ENCODE measurements around the gene KANSL1L.
A peak's percentile ranks its signal among the peaks of the same experiment; 100 is the strongest.

KANSL1L gene

DNA sequence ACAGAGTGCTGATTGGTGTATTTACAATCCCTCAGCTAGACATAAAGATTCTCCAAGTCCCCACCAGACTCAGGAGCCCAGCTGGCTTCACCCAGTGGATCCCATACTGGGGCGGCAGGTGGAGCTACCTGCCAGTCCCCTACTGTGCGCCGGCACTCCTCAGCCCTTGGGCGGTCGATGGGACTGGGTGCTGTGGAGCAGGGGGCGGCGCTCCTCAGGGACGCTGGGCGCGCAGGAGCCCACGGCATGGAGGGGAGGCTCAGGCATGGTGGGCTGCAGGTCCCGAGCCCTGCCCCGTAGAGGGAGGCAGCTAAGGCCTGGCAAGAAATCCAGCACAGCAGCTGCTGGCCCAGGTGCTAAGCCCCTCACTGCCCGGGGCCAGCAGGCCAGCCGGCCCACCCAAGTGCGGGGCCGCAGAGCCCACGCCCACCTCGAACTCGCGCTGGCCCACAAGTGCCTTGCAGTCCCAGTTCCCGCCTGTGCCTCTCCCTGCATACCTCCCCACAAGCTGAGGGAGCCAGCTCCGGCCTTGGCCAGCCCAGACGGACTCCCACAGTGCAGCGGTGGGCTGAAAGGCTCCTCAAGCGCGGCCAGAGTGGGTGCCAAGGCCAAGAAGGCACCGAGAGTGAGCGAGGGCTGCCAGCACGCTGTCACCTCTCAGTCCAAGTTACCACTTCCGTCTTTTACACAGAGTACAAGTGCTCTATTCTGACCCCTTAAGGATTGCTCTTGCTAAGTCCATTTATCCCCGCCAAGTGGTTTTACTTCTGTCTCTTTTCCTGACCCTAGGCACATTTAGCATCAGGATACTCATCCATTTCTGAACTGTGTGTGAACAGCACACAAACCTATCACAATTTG is 170.5 kb downstream of the KANSL1L start:
- DNase-seq (ENCODE audit: low spot score), result no peak

DNA sequence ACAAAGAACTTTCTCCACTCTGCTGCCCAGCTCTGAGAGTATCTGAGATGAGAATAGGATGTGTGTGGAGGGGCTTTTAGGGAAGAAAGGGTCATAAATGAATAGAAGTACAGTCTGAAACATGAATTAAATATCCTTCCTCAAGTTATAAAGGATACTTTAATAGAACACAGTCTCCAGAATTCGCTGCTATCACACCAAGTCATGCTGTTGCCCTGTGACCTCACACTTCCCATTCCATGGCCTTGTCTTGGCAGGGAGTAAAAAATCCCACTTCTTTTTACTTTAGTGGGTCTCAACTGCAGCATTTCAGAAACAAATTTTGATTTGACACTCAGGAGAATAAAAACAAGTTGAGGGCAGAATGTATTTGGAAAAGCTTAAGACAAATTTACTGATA is 172.6 kb downstream of the KANSL1L start:
- no peak for DNase-seq (ENCODE audit: low spot score)

DNA sequence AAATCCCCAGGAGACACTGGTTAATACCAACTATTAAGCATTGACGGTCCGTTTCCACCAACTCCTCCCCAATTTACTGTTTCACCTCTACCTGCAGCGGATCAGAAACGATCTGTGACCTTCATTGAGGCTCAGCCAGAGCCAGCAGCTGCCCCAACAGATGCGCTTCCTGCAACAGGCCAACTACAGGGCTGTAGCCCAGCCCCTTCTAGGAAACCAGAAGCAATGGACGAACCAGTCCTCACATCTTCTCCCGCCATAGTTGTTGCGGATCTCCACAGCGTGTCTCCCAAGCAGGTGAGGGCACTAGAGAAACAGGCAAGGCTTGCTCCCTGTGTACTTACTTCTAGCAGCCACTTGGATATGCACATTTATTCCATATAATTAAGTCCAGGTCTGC is 177.2 kb downstream of the KANSL1L start:
- DNase-seq (ENCODE audit: low spot score), result no peak

DNA sequence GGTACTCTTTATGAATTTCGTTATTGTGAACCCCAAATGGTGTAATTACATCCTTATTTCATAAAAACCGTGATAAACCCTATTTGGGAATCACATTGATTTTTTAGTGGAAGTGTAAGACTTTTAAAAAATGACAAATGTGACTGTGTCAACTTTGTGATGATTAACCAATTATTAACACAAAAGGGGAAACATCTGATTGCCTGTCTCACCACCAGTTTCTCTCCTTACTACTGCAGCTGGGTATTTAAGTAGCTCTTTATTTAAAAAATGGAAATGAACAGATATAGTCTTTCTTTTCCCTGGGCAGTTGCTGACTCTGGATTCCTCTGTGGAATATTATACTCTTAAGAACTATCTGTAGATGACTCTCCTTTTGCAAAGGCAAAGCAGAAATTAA is 180.4 kb downstream of the KANSL1L start:
- DNase-seq (ENCODE audit: low spot score), result no peak

DNA sequence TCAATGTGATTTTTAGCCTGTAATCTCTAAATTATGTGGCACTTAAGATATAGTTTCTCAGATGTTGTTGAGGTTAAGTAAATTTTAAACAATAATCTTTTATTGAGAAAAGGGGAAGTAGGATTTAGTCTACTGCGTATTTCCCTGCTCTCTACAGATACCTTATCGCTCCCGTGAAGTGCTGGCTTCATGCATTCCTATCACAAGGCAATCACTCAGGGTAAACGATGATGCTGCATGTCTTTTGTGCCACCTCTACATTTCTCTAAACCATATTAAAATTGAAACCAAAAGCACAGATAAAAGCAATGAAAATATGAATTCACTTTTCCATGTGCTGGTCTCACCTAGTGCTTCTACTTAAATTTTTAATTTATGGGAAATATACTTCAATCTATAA is 183.2 kb downstream of the KANSL1L start:
- DNase-seq (ENCODE audit: low spot score), result no peak

DNA sequence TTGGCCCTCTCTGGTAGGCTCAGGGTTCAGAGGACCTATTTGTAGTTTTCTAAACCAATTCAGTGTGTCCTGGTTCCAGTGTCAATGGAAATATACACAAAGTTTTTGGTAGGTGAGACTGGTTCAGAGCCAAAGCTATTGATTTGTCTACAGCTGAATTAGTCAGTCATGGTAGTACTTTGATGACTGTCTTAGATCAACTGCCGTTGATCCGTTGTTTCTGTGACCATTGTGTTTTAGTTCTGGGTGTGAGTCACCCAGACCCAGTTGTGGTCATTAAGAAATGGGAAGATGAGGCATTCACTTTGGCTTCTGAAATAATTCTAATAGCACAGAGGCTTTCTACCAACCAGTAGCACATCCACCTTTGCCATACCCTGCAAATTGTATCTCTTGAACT is 184.8 kb downstream of the KANSL1L start:
- no peak for DNase-seq (ENCODE audit: low spot score)

DNA sequence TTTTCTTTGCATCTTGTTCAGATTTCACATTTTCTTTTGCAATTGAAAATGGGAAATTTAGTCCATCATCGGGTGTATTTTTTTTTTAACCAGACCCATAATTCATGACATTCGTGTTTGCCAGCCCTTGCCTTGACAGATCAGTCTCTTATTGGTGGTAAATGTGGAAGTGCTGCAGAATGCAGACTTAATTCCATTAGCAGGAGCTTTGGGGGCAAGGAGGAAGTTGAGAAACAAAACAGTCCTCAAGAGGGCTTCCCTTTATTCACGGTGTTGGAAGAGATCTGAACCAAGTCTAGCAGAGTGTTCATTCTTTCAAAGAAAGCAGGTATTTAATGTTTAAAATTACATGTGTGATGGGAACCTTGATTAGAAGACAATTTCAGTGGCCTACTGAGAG is 185.3 kb downstream of the KANSL1L start:
- no peak for DNase-seq (ENCODE audit: low spot score)

DNA sequence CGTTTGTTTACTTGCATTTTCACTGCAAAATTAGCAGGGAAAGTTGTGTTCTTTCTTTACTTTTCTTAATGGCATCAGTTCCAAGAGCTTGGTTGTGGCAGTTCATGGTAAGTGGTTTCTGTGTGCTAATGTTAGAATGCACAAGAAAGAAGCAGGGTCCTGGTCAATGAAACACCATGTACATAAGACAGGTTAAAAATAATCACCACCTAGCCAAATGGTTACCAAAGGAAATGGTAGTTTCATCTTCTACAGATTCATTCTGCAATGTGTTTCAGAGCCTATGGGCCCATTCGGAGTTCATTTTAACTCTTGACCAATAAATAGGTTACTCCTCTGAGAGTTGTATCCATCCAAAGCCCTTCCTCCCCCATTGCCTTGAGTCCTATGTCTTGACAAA is 186.9 kb downstream of the KANSL1L start:
- no peak for DNase-seq (ENCODE audit: low spot score)

DNA sequence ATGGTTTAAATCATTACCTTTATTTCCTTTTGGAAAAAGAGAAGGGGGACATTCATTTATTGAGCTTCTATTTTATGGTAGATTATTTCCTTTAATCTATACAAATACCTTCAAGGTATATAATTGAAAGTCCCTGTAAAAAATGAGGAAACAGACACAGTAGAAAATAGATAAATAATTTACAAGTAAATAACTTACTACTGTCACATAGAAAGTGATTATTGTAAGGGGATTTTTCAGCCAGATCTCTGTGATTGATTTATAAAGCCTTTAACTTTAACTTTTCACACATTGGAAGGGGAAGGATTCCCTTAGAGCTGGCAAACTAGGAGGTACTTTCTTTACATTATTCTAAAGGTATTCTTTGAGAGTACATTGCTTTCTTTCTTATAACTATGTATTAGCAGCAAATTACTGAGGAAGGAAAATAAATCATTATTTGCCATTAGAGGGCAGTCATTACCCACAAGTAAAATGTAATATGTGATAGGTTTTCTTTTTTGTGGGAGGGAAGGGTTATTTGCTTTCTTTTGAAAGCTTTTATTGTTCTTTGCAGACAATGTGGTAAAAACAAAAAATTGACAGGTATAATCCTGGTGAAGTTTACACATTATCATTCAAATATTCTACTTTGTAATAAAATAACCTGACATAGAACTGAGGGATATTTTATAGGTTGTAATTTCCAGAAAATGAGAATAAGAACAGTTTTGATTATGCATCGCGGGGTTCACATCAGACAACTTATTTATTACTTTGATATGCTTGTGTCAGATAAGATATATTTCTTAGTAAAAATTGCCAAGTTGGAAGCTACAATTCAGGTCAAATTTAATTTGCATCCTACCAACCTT is 193.6 kb downstream of the KANSL1L start:
- DNase-seq (ENCODE audit: low spot score), result peak; percentile 47

DNA sequence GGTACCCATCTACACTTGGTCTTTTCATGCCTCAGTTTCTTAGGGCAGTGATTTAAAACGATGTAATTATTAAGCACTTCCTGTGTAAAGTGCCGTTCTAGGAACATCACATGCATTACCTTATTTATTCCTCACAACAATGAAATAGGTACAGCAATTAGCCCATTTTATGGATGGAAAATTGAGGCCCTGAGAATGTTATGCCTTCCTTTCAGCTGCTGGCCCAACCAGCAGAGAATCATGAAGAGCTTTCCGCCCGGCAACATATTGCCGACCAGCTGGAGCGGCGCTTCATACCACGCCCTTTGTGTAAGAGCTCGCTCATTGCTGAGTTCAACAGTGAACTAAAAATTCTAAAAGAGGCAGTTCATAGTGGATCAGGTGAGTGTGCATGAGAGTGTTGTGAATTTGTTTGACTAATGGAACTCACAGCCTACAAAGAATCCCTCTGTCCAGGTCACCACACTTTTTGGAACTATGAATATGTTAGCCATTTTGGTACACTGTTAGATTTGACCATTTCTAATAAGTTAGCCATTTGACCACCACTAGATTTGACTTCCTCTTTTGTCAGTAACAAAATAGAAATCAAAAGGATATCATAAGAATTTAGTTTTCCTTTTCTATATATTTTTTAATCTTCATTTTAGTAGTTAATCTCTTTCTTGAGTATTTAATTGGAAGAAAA is 194.4 kb downstream of the KANSL1L start:
- no peak for DNase-seq (ENCODE audit: low spot score)

DNA sequence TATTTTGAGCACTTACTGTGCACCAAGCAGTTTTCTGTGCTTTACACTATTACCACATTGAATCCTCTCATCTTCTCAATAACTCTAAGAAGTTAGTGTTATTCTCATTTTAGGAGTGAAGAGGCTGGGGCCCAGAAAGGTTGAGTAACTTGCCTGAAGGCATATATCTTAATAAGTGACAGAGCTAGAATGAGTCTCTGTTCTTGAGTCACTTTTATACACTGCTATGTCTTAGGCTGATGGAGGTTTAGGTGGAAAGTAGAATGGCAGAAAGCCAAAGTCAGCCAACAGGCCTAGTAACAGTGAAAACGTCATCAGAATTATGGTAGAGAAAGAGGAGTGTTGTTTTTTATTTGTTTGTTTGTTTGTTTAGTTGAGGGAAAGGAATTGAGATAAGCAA is 196.6 kb downstream of the KANSL1L start:
- no peak for DNase-seq (ENCODE audit: low spot score)

DNA sequence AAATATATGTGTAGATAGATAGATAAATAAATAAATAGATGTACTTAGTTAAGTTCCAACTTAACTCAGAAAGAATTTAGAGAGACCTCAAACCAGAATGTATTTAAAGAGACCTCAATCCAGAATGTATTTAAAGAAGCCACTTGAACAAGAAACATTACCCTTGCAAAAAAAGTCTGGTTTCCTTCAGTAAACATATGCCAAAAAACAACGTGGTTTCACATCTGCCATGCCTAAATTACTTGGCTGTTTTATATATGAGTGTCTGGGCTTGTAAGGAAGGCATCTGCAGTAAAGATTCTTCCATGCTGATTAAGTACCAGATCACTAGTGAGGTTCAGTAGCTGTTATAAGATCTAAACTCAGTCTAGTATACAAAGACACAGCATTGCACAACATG is 197.9 kb downstream of the KANSL1L start:
- no peak for DNase-seq (ENCODE audit: low spot score)
